Small intestine (tissue), 7 donors: Measurements from ENCODE around the gene FITM2. TPM values are rescaled to one million over a fixed set of nuclear protein-coding genes. Genes with fewer than 3 reads are reported as not detected.
"Not testable (repeated sequence)": the region's sequence is repeated elsewhere in the genome, so short reads cannot be mapped to it uniquely, and the experiment has no call there.

Experiments
- DNase-seq, 2 donors: peaks; one replicate each; pipeline versions ENCODE4 v3.0.0 to v3.0.0-alpha.2; 2013
- FAIRE-seq: peaks from 2 replicates; lab custom pipeline; 2012; peaks lifted over from hg19 to GRCh38; lab: Jason Lieb, UNC
- H3K27ac ChIP-seq, 3 donors: one replicate each; pipeline ENCODE4 v1.5.1; 2013; ENCODE audit warnings: low read length in 2 of 3, mild to moderate bottlenecking in 2 of 3, control low read depth in 1 of 3, inconsistent platforms in 1 of 3, low read depth in 1 of 3, moderate library complexity in 1 of 3
- H3K27me3 ChIP-seq, 3 donors: one replicate each; pipeline ENCODE4 v1.6.1; 2013; ENCODE audit warnings: low read length in 3 of 3, inconsistent platforms in 1 of 3; ENCODE audit not compliant: control insufficient read depth in 3 of 3, insufficient read depth in 3 of 3
- H3K36me3 ChIP-seq, 3 donors: one replicate each; pipeline ENCODE4 v1.6.1; 2013; ENCODE audit warnings: low read length in 3 of 3, inconsistent platforms in 1 of 3, low read depth in 1 of 3, mild to moderate bottlenecking in 1 of 3, moderate library complexity in 1 of 3; ENCODE audit not compliant: control insufficient read depth in 3 of 3, insufficient read depth in 2 of 3
- H3K4me1 ChIP-seq, 3 donors: one replicate each; pipeline ENCODE4 v1.6.1; 2013; ENCODE audit warnings: low read length in 2 of 3, inconsistent platforms in 1 of 3, low read depth in 1 of 3, mild to moderate bottlenecking in 1 of 3, moderate library complexity in 1 of 3; ENCODE audit not compliant: control insufficient read depth in 3 of 3, insufficient read depth in 2 of 3
- H3K4me3 ChIP-seq, 3 donors: one replicate each; pipeline ENCODE4 v1.5.1; 2013; ENCODE audit warnings: low read length in 3 of 3, control low read depth in 1 of 3, inconsistent platforms in 1 of 3, low read depth in 1 of 3, mild to moderate bottlenecking in 1 of 3, moderate library complexity in 1 of 3
- H3K9me3 ChIP-seq, 2 donors: one replicate each; pipeline ENCODE4 v1.6.1; 2013; ENCODE audit warnings: low read depth in 1 of 2, low read length in 1 of 2; ENCODE audit not compliant: control insufficient read depth in 2 of 2, insufficient read depth in 1 of 2
- WGBS, 3 donors: extraction: QIAGEN DNeasy Blood & Tissue Kit; methylation state at CpG; one replicate each; pipeline ENCODE4 v1.1.7; 2013; 5-methylcytosine and 5-hydroxymethylcytosine counted together
- polyA plus RNA-seq, 4 donors: library from polyadenylated mRNA; stranded (reverse) in 3 of 4; unstranded in 1 of 4; fragments of 200-250 nt in 3 of 4; fragments of 120-200 nt in 1 of 4; gene quantifications; one replicate each; pipeline versions ENCODE4 v1.2.1 to v1.2.3, GENCODE V29; 2013
- donor health status: healthy with polysubstance abuse.
- donor health status: control.
- donor health status: control.
- donor health status: Bipolar disorder and iron deficiency.
- donor health status: healthy.

Gene FITM2
- polyA plus RNA-seq, 4 donors, result 2.0 to 8.3 (median 4.5) TPM

DNA sequence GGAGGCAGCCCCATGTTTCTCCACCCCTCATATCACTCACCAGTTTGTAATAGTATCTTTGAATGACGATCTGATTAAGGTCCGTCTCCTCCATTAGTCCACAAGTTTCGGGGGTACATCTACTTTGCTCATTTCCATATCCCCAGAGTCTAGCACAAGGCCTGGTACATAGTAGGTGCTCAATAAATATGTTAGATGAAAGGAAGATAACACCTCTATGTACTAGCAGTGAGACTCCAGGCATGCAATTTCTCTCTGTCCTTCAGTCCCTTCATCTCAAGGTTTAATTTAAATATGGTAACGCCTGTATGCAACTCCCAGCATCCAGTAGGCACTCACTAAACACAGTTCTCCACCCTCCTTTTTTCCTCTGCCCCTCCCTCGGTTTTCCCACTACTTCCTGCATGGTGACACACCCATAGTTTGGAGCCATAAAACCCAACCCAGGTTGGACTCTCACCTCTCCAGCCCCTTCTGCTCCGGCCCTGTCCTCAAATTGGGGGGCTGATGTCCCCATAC, 44.0 kb upstream of the FITM2 start:
- peak overlapping the region; percentile 94 to 95 (median 95) for H3K27ac ChIP-seq
- peaks cover 0 to 43% (median 7%) of the 10 kb centered on the region in 3 donors for H3K4me1 ChIP-seq
- H3K9me3 ChIP-seq, result no peaks in the 10 kb centered on the region
- peak in 1 of 2 donors; percentile 99 for DNase-seq
- peak overlapping the region in 2 of 3 donors; percentile 75 to 90 for H3K4me3 ChIP-seq
- no peaks in the 10 kb centered on the region for H3K27me3 ChIP-seq
- peaks cover 0 to 19% (median 0%) of the 10 kb centered on the region in 3 donors for H3K36me3 ChIP-seq
- no peak for FAIRE-seq
- 14 to 55% (median 29%) methylated on average over 6 of the region's 6 CpGs for WGBS, 3 donors

DNA sequence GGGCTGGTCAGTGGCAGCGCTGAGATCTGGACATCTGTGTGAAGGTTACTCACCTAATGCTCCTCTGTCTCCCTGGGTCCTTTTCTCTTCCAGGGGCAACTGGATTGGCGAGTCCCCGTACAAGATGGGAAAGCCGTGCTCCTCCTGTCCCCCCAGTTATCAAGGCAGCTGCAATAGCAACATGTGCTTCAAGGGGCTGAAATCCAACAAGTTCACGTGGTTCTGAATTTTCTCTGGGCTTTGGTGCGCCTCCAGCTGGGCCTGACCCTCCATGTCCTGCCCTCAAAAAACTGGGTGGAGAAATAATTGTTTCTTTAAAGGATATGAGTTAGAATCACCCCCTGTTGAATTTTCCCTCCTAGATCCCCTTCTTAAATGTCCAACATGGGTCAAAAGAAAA, 39.6 kb upstream of the FITM2 start:
- FAIRE-seq (no peak), DNase-seq (peak in 1 of 2 donors; percentile 46)
- WGBS, 3 donors, result 60 to 76% (median 72%) methylated on average over 6 of the region's 6 CpGs
- no peak overlapping the region for H3K4me3 ChIP-seq
- peaks cover 0 to 22% (median 0%) of the 10 kb centered on the region in 3 donors for H3K36me3 ChIP-seq
- H3K27me3 ChIP-seq, result no peaks in the 10 kb centered on the region
- peak overlapping the region in 1 of 3 donors; percentile 43 for H3K27ac ChIP-seq
- peaks cover 0 to 31% (median 0%) of the 10 kb centered on the region in 3 donors for H3K4me1 ChIP-seq
- H3K9me3 ChIP-seq, result no peaks in the 10 kb centered on the region

DNA sequence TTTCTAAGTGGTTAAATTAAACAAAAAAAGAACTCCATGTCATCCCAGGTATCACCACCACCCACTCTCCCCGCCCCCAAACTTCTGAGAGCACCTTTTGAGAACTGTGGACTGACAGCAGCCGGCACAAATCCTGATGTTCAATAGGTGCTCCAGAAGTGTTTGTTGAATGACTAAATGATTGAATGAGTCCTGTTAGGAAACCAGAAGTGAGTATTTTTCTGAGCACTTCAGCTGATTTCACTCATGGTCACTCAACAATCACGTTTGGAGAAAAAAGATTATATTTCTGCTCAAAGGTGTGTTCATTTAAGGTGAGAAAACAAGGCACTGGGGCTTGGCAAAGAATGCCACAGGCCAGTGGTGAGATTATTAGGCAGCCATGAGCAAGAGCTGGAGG, 38.3 kb upstream of the FITM2 start:
- 75 to 77% (median 76%) methylated on average over 3 of the region's 3 CpGs for WGBS, 3 donors
- DNase-seq (no peak), FAIRE-seq (no peak)
- Histone ChIP-seq H3K27me3 (no peaks in the 10 kb centered on the region), H3K36me3 (peaks cover 0 to 26% (median 0%) of the 10 kb centered on the region in 3 donors), H3K27ac (no peak overlapping the region), H3K9me3 (no peaks in the 10 kb centered on the region), H3K4me3 (no peak overlapping the region), H3K4me1 (peaks cover 0 to 30% (median 0%) of the 10 kb centered on the region in 3 donors)

DNA sequence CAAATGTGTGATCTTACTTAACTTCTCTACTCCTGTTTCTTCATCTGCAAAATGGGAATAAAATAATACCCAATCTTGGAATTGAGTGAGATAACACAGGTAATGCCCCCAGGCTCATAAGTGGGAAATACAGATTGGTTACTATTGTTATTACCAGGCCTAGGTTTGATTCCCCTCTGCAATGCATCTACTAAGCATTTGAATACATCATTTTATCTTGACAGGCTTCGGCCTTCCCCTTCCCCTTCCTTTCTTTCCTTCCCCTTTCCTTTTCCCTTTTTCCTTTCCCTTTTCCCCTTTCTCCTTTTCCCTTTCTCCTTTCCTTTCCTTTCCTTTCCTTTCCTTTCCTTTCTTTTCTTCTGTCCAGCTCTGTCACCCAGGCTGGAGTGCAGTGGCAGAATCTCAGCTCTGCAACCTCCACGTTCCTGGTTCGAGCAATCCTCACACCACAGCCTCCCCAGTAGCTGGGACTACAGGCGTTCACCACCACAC, 37.2 kb upstream of the FITM2 start:
- FAIRE-seq (no peak), DNase-seq (no peak)
- WGBS, 3 donors, result 88 to 91% (median 88%) methylated on average over 4 of the region's 4 CpGs
- Histone ChIP-seq H3K4me3 (no peak overlapping the region), H3K9me3 (no peaks in the 10 kb centered on the region), H3K27ac (no peak overlapping the region), H3K36me3 (peaks cover 0 to 29% (median 0%) of the 10 kb centered on the region in 3 donors), H3K4me1 (peaks cover 0 to 24% (median 0%) of the 10 kb centered on the region in 3 donors), H3K27me3 (no peaks in the 10 kb centered on the region)

DNA sequence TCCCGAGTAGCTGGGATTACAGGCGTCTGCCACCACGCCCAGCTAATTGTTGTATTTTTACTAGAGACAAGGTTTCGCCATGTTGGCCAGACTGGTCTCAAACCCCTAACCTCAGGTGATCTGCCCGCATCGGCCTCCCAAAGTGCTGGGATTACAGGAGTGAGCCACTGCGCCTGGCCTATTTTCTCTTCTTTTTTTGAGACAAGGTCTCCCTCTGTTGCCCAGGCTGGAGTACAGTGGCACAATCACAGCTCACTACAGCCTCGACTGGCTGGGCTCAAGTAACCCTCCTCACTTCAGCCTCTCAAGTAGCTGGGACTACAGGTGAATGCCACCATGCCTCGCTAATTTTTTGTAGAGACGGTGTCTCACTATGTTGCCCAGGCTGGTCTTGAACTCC, 34.9 kb upstream of the FITM2 start:
- H3K4me3 ChIP-seq, H3K4me1 ChIP-seq, H3K27me3 ChIP-seq, H3K27ac ChIP-seq, FAIRE-seq, H3K9me3 ChIP-seq, DNase-seq: not testable (repeated sequence)
- H3K36me3 ChIP-seq, result peaks cover 0 to 34% (median 0%) of the 10 kb centered on the region in 3 donors
- WGBS, 3 donors, result 80 to 88% (median 81%) methylated on average over 10 of the region's 10 CpGs

DNA sequence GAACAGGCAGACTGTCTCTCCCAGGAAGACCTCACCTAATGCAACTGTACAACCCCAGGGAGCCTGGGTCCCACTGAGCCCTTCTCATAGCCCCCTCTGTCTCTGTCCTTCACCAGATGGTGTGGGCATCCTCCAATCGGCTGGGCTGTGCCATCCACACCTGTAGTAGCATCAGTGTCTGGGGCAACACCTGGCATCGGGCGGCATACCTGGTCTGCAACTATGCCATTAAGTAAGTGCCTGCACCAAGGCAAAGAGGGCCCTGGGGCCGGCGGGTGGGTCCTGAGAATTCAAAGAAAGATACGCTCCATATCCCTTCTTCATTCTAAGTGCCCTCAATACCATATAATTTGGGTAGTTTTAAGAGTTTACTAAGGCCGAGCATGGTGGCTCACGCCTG, 34.1 kb upstream of the FITM2 start:
- Histone ChIP-seq H3K4me3 (no peak overlapping the region), H3K27ac (no peak overlapping the region), H3K9me3 (no peaks in the 10 kb centered on the region), H3K36me3 (peaks cover 0 to 30% (median 0%) of the 10 kb centered on the region in 3 donors), H3K4me1 (peaks cover 0 to 2% (median 0%) of the 10 kb centered on the region in 3 donors), H3K27me3 (no peaks in the 10 kb centered on the region)
- 70 to 82% (median 72%) methylated on average over 8 of the region's 8 CpGs for WGBS, 3 donors
- DNase-seq (no peak), FAIRE-seq (no peak)

DNA sequence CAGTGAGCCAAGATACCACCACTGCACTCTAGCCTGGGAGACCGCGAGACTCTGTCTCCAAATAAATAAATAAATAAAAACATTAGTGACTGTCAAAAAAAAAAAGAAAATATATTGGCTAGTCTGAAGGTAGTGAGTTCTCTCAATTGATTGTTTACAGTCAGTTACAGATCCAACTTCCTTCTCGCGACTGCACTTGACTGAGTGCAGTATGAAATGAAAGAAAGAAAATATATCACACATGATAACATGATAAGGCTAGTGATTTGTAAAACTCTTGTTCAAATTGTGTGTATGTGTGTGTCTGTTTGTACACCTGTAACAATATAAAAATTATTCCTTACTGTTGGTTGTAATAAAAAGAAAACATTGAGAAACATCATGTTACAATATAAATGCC, 33.7 kb upstream of the FITM2 start:
- H3K4me1 ChIP-seq, result no peaks in the 10 kb centered on the region
- 63 to 66% (median 63%) methylated on average over 4 of the region's 4 CpGs for WGBS, 3 donors
- H3K36me3 ChIP-seq, result peaks cover 0 to 25% (median 0%) of the 10 kb centered on the region in 3 donors
- no peaks in the 10 kb centered on the region for H3K27me3 ChIP-seq
- H3K27ac ChIP-seq, result no peak overlapping the region
- H3K9me3 ChIP-seq, result no peaks in the 10 kb centered on the region
- FAIRE-seq, result no peak
- no peak for DNase-seq
- H3K4me3 ChIP-seq, result no peak overlapping the region

DNA sequence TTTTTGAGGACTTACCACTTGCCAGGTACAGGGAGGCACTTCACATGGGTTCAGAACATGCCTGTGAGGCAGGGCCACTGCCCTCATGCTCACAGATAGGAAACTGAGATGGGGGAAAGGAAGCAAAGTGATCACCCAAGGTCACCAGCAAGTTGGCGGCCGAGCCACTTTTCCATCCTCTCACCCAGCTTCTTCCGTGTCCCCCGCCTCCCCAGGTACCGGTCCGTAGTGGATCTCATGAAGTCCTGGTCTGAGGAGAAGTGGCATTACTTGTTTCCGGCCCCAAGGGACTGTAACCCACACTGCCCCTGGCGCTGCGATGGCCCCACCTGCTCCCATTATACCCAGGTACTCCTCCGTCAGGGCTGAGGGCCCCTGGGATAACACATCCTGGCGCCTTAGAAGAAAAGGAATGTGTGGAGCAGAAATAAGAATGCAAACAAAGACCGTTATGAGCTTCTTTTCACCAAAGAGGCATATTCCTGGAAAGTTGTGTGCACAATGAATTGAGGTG, 32.2 kb upstream of the FITM2 start:
- Histone ChIP-seq H3K36me3 (peaks cover 0 to 15% (median 0%) of the 10 kb centered on the region in 3 donors), H3K27ac (no peak overlapping the region), H3K9me3 (no peaks in the 10 kb centered on the region), H3K4me3 (no peak overlapping the region), H3K4me1 (no peaks in the 10 kb centered on the region), H3K27me3 (no peaks in the 10 kb centered on the region)
- DNase-seq (no peak), FAIRE-seq (no peak)
- WGBS, 3 donors, result 86 to 88% (median 88%) methylated on average over 12 of the region's 12 CpGs
